A549 (cell line): ENCODE results near the gene OR10G3.
"Not testable (repeated sequence)": the region's sequence is repeated elsewhere in the genome, so short reads cannot be mapped to it uniquely, and the experiment has no call there.

Experiments used
- BHLHE40 ChIP-seq: IDR thresholded peaks from 2 replicates; pipeline ENCODE4 v1.6.1; 2012; ENCODE audit warnings: low read depth, low read length, inconsistent platforms
- CEBPB ChIP-seq, 2 experiments: fragments of >200 bp in 1 of 2; sonication (Bioruptor Twin) in 1 of 2; formaldehyde crosslinking in 1 of 2; IDR thresholded peaks; 2 replicates each; pipeline ENCODE4 v1.6.1; 2012 to 2016
- EHMT2 ChIP-seq: fragments of 200-600 bp; sonication (generic); IDR thresholded peaks from 2 replicates; pipeline ENCODE4 v1.6.1; 2016; ENCODE audit warnings: antibody characterized with exemption, low read depth, mild to moderate bottlenecking, moderate library complexity
- POLR2A ChIP-seq: IDR thresholded peaks from 2 replicates; pipeline ENCODE4 v1.6.1; 2012; ENCODE audit warnings: mild to moderate bottlenecking, low read length
- RCOR1 ChIP-seq: fragments of 150-350 bp; IDR thresholded peaks from 2 replicates; pipeline ENCODE4 v1.6.1; 2014; ENCODE audit warnings: antibody characterized with exemption, low read length, low read depth
- RFX5 ChIP-seq: fragments of 450-650 bp; IDR thresholded peaks from 2 replicates; pipeline ENCODE4 v1.7.1; 2014; ENCODE audit warnings: antibody characterized with exemption, mild to moderate bottlenecking, moderate library complexity
- SMC3 ChIP-seq: fragments of >200 bp; sonication (Bioruptor Twin); formaldehyde crosslinking; IDR thresholded peaks from 3 replicates; pipeline ENCODE4 v1.6.1; 2018; ENCODE audit warnings: inconsistent platforms
- ZFP36 ChIP-seq: fragments of 450-650 bp; IDR thresholded peaks from 2 replicates; pipeline ENCODE4 v1.6.1; 2014; ENCODE audit warnings: borderline replicate concordance; ENCODE audit not compliant: partially characterized antibody
- TF ChIP-seq, protein P1 (sequence below): fragments of >200 bp; sonication (Bioruptor Twin); formaldehyde crosslinking; IDR thresholded peaks from 3 replicates; pipeline ENCODE4 v1.5.1; 2016

DNA sequence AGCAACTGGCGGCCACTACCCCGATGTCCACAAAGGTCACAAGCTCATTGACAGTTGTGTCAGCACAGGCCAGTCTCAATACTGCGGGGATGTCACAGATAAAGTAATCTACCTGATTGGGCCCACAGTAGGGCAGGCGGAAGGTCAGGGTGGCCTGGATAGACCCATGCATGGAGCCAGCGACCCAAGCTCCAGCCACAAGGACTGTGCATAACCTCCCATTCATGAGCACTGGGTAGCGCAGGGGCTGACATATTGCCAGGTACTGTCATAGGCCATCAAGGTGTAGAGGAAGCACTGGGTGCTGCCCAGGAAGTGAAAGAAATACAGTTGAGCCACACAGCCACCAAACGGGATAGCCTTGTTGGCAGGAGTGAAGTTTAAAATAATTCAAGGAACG lies 22.3 kb upstream of the OR10G3 start:
- TF ChIP-seq, protein P1, sequence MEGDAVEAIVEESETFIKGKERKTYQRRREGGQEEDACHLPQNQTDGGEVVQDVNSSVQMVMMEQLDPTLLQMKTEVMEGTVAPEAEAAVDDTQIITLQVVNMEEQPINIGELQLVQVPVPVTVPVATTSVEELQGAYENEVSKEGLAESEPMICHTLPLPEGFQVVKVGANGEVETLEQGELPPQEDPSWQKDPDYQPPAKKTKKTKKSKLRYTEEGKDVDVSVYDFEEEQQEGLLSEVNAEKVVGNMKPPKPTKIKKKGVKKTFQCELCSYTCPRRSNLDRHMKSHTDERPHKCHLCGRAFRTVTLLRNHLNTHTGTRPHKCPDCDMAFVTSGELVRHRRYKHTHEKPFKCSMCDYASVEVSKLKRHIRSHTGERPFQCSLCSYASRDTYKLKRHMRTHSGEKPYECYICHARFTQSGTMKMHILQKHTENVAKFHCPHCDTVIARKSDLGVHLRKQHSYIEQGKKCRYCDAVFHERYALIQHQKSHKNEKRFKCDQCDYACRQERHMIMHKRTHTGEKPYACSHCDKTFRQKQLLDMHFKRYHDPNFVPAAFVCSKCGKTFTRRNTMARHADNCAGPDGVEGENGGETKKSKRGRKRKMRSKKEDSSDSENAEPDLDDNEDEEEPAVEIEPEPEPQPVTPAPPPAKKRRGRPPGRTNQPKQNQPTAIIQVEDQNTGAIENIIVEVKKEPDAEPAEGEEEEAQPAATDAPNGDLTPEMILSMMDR: not testable (repeated sequence)
- not testable (repeated sequence) for TF ChIP-seq POLR2A; RCOR1; SMC3; EHMT2; CEBPB (IDR thresholded peaks at IDR 0.05); RFX5; ZFP36; BHLHE40
